CD8-positive, alpha-beta memory T cell (primary cell): ENCODE results near the gene CD4. TPM values are rescaled to one million over a fixed set of nuclear protein-coding genes. Genes with fewer than 3 reads are reported as not detected.

Experiments used
- CTCF ChIA-PET: fragments of 350-600 bp; sonication (Branson Sonifier 250); formaldehyde crosslinking; loops from one replicate; lab custom pipeline; 2021; ENCODE audit warnings: antibody characterized with exemption; lab: Charles Lee
- POLR2A ChIA-PET: fragments of 350-600 bp; sonication (Branson Sonifier 250); formaldehyde crosslinking; loops from one replicate; lab custom pipeline; 2021; ENCODE audit warnings: antibody characterized with exemption; lab: Charles Lee
- DNase-seq, 5 donors: peaks; one replicate each; pipeline versions ENCODE4 v3.0.0 to v3.0.0-alpha.2; 2020 to 2022; ENCODE audit warnings: mixed read lengths in 1 of 5
- H3K27ac ChIP-seq: one replicate; pipeline ENCODE4 v1.7.0; 2013; ENCODE audit warnings: low read depth, mild to moderate bottlenecking, low read length, moderate library complexity
- H3K27me3 ChIP-seq: 2 replicates; pipeline ENCODE4 v1.7.0; 2013; ENCODE audit warnings: low read length, mild to moderate bottlenecking; ENCODE audit not compliant: insufficient read depth, poor library complexity, severe bottlenecking
- H3K36me3 ChIP-seq: 2 replicates; pipeline ENCODE4 v1.7.0; 2013; ENCODE audit warnings: mild to moderate bottlenecking, low read length, moderate library complexity; ENCODE audit not compliant: insufficient read depth
- H3K4me1 ChIP-seq: 2 replicates; pipeline ENCODE4 v1.7.0; 2013; ENCODE audit warnings: mild to moderate bottlenecking, low read length, moderate library complexity; ENCODE audit not compliant: insufficient read depth
- H3K4me3 ChIP-seq: 2 replicates; pipeline ENCODE4 v1.7.0; 2013; ENCODE audit warnings: mild to moderate bottlenecking, low read length
- H3K9me3 ChIP-seq: 2 replicates; pipeline ENCODE4 v1.7.0; 2013; ENCODE audit warnings: mild to moderate bottlenecking, low read length
- H3K27ac Mint-ChIP-seq, 8 donors: one replicate each; pipeline ENCODE4 v1.8.0; 2020 to 2021; ENCODE audit warnings: mixed read lengths in 8 of 8, mild to moderate bottlenecking in 6 of 8, inconsistent platforms in 3 of 8, moderate library complexity in 3 of 8
- H3K27me3 Mint-ChIP-seq, 2 donors: one replicate each; pipeline ENCODE4 v1.8.0; 2020 to 2021; ENCODE audit warnings: mixed read lengths in 2 of 2, mild to moderate bottlenecking in 1 of 2, moderate library complexity in 1 of 2
- H3K36me3 Mint-ChIP-seq, 3 donors: one replicate each; pipeline ENCODE4 v1.8.0; 2020 to 2021; ENCODE audit warnings: mixed read lengths in 3 of 3, inconsistent platforms in 1 of 3, mild to moderate bottlenecking in 1 of 3
- H3K4me1 Mint-ChIP-seq, 3 donors: one replicate each; pipeline ENCODE4 v1.8.0; 2020 to 2021; ENCODE audit warnings: mixed read lengths in 3 of 3, inconsistent platforms in 1 of 3, mild to moderate bottlenecking in 1 of 3
- H3K4me3 Mint-ChIP-seq, 7 donors: one replicate each; pipeline ENCODE4 v1.8.0; 2020 to 2021; ENCODE audit warnings: mixed read lengths in 7 of 7, mild to moderate bottlenecking in 6 of 7, moderate library complexity in 4 of 7, inconsistent platforms in 2 of 7
- H3K9me3 Mint-ChIP-seq, 5 donors: one replicate each; pipeline ENCODE4 v1.8.0; 2020 to 2022; ENCODE audit warnings: mixed read lengths in 5 of 5, mild to moderate bottlenecking in 3 of 5, moderate library complexity in 2 of 5, inconsistent platforms in 1 of 5
- polyA plus RNA-seq: library from polyadenylated mRNA; unstranded; fragments of 300-500 nt; fragmentation: Illumina TruSeq; gene quantifications from one replicate; pipeline ENCODE4 v1.2.3, GENCODE V29; 2021
- total RNA-seq, 2 experiments: library from RNA; stranded (reverse); gene quantifications; one replicate each; pipeline ENCODE4 v1.2.3, GENCODE V29; 2021

Gene CD4
- total and polyA plus RNA-seq, 3 experiments from 2014 or later, result 0.30 to 1.8 (median 1.2) TPM

GRCh38 chr12:6770094-6770493 is 19.2 kb upstream of the CD4 start:
- DNase-seq, result no peak
- no peaks in the 10 kb centered on the region for H3K27me3 ChIP-seq
- Mint-ChIP-seq H3K4me1 (peaks cover 53 to 78% (median 57%) of the 10 kb centered on the region in 3 donors), H3K36me3 (peaks cover 0 to 10% (median 2%) of the 10 kb centered on the region in 3 donors), H3K4me3 (peak overlapping the region in 2 of 7 donors; percentile 83 to 84), H3K27ac (peak overlapping the region in 2 of 8 donors; percentile 51 to 64), H3K27me3 (peaks cover 19% of the 10 kb centered on the region in 2 donors), H3K9me3 (no peaks in the 10 kb centered on the region)
- H3K27ac ChIP-seq, result no peak overlapping the region
- H3K4me1 ChIP-seq, result peaks cover 53% of the 10 kb centered on the region
- H3K4me3 ChIP-seq, result no peak overlapping the region
- no peaks in the 10 kb centered on the region for H3K36me3 ChIP-seq
- H3K9me3 ChIP-seq, result no peaks in the 10 kb centered on the region
- POLR2A ChIA-PET, result no interaction called here
- CTCF ChIA-PET, result interaction anchor here (1.5 to 11.0 kb wide), 4 partner anchors 10 to 166 kb away, joined by 3 to 162 read pairs (median 5); partner anchors contain the start of gene MLF2

- ChIA-PET CTCF (interaction anchor here (1.2 to 11.0 kb wide), 5 partner anchors 10 to 166 kb away, joined by 3 to 162 read pairs (median 3); partner anchors contain the start of gene MLF2), POLR2A (no interaction called here)
- H3K4me1 Mint-ChIP-seq, result peaks cover 53 to 78% (median 57%) of the 10 kb centered on the region in 3 donors
- no peaks in the 10 kb centered on the region for H3K9me3 Mint-ChIP-seq
- no peaks in the 10 kb centered on the region for H3K27me3 ChIP-seq
- H3K4me3 ChIP-seq, result no peak overlapping the region
- no peak overlapping the region for H3K27ac ChIP-seq
- no peaks in the 10 kb centered on the region for H3K9me3 ChIP-seq
- H3K36me3 Mint-ChIP-seq, result peaks cover 0 to 12% (median 2%) of the 10 kb centered on the region in 3 donors
- no peak for DNase-seq
- peak overlapping the region in 6 of 8 donors; percentile 26 to 90 (median 65) for H3K27ac Mint-ChIP-seq
- H3K36me3 ChIP-seq, result no peaks in the 10 kb centered on the region
- H3K27me3 Mint-ChIP-seq, result peaks cover 14 to 15% of the 10 kb centered on the region in 2 donors
- peaks cover 52% of the 10 kb centered on the region for H3K4me1 ChIP-seq
- no peak overlapping the region for H3K4me3 Mint-ChIP-seq
These were observed 18.7 kb upstream of the CD4 start for GRCh38 chr12:6770600-6770999.

- Mint-ChIP-seq H3K27me3 (peaks cover 13 to 15% of the 10 kb centered on the region in 2 donors), H3K36me3 (peaks cover 0 to 13% (median 2%) of the 10 kb centered on the region in 3 donors), H3K4me3 (peak overlapping the region in 3 of 7 donors; percentile 60 to 99 (median 93)), H3K9me3 (no peaks in the 10 kb centered on the region), H3K27ac (peak overlapping the region in 7 of 8 donors; percentile 29 to 94 (median 76)), H3K4me1 (peaks cover 56 to 79% (median 58%) of the 10 kb centered on the region in 3 donors)
- Histone ChIP-seq H3K4me3 (no peak overlapping the region), H3K27me3 (no peaks in the 10 kb centered on the region), H3K9me3 (no peaks in the 10 kb centered on the region), H3K36me3 (no peaks in the 10 kb centered on the region), H3K4me1 (peaks cover 51% of the 10 kb centered on the region), H3K27ac (no peak overlapping the region)
- POLR2A ChIA-PET, result no interaction called here
- DNase-seq, result no peak
- CTCF ChIA-PET, result interaction anchor here (1.2 to 11.0 kb wide), 5 partner anchors 11 to 167 kb away, joined by 3 to 162 read pairs (median 5); partner anchors contain the start of gene MLF2
These were observed 18.2 kb upstream of the CD4 start for GRCh38 chr12:6771091-6771495.

GRCh38 chr12:6771509-6772330 is 17.6 kb upstream of the CD4 start:
- Mint-ChIP-seq H3K27me3 (peaks cover 13 to 15% of the 10 kb centered on the region in 2 donors), H3K27ac (peak overlapping the region; percentile 18 to 94 (median 88)), H3K4me1 (peaks cover 63 to 85% (median 64%) of the 10 kb centered on the region in 3 donors), H3K36me3 (peaks cover 0 to 18% (median 2%) of the 10 kb centered on the region in 3 donors), H3K4me3 (peak overlapping the region; percentile 85 to 99 (median 91)), H3K9me3 (no peaks in the 10 kb centered on the region)
- peak overlapping the region; percentile 40 for H3K4me3 ChIP-seq
- peaks cover 52% of the 10 kb centered on the region for H3K4me1 ChIP-seq
- ChIA-PET CTCF (interaction anchor here (1.2 to 11.0 kb wide), 4 partner anchors 11 to 54 kb away, joined by 3 to 162 read pairs (median 6); partner anchors contain the start of gene MLF2), POLR2A (interaction anchor here (1.2 kb wide), 1 partner anchor 18 kb away, joined by 4 read pairs; no protein-coding TSS in a partner anchor)
- H3K27me3 ChIP-seq, result no peaks in the 10 kb centered on the region
- no peak overlapping the region for H3K27ac ChIP-seq
- DNase-seq, result no peak
- H3K36me3 ChIP-seq, result no peaks in the 10 kb centered on the region
- no peaks in the 10 kb centered on the region for H3K9me3 ChIP-seq

- Histone ChIP-seq H3K36me3 (no peaks in the 10 kb centered on the region), H3K4me1 (peaks cover 49% of the 10 kb centered on the region), H3K9me3 (no peaks in the 10 kb centered on the region), H3K27ac (peak within 1 kb of the TSS; percentile 75), H3K27me3 (no peaks in the 10 kb centered on the region), H3K4me3 (peak within 1 kb of the TSS; percentile 40)
- DNase-seq, result peak in 3 of 5 donors; percentile 39 to 71 (median 52)
- POLR2A ChIA-PET, result interaction anchor here (1.2 kb wide), 1 partner anchor 18 kb away, joined by 4 read pairs; no protein-coding TSS in a partner anchor
- peaks cover 0 to 17% (median 2%) of the 10 kb centered on the region in 3 donors for H3K36me3 Mint-ChIP-seq
- H3K4me1 Mint-ChIP-seq, result peaks cover 60 to 81% (median 65%) of the 10 kb centered on the region in 3 donors
- H3K27me3 Mint-ChIP-seq, result peaks cover 13% of the 10 kb centered on the region in 2 donors
- no peaks in the 10 kb centered on the region for H3K9me3 Mint-ChIP-seq
- CTCF ChIA-PET, result interaction anchor here (1.4 to 11.0 kb wide), 2 partner anchors 18 to 54 kb away, joined by 5 to 162 read pairs; partner anchors contain the start of gene MLF2
- H3K27ac Mint-ChIP-seq, result peak within 1 kb of the TSS; percentile 69 to 94 (median 90)
- H3K4me3 Mint-ChIP-seq, result peak within 1 kb of the TSS; percentile 85 to 99 (median 91)
These were observed 17.0 kb upstream of the CD4 start, which contains the start of gene LAG3 for GRCh38 chr12:6772331-6772695. Gene LAG3, plus strand, starts transcription at chr12:6772520. Its CDS starts 333 bp downstream, at chr12:6772853.

- Mint-ChIP-seq H3K9me3 (no peaks in the 10 kb centered on the region), H3K27ac (peak overlapping the region; percentile 69 to 93 (median 86)), H3K4me1 (peaks cover 55 to 76% (median 59%) of the 10 kb centered on the region in 3 donors), H3K36me3 (peaks cover 0 to 22% (median 2%) of the 10 kb centered on the region in 3 donors), H3K27me3 (peaks cover 9 to 10% of the 10 kb centered on the region in 2 donors), H3K4me3 (peak overlapping the region; percentile 85 to 99 (median 91))
- Histone ChIP-seq H3K9me3 (no peaks in the 10 kb centered on the region), H3K4me3 (peak overlapping the region; percentile 40), H3K27ac (peak overlapping the region; percentile 75), H3K27me3 (no peaks in the 10 kb centered on the region), H3K4me1 (peaks cover 51% of the 10 kb centered on the region), H3K36me3 (no peaks in the 10 kb centered on the region)
- no peak for DNase-seq
- ChIA-PET POLR2A (interaction anchor here (0.6 to 2.7 kb wide), 3 partner anchors 19 to 165 kb away, joined by 4 to 23 read pairs (median 4); partner anchors contain the start of gene MLF2), CTCF (interaction anchor here (0.9 to 11.0 kb wide), 2 partner anchors 18 to 137 kb away, joined by 3 to 162 read pairs; partner anchors contain the start of genes LPAR5 and MLF2)
These were observed 16.4 kb upstream of the CD4 start for GRCh38 chr12:6772726-6773589.
